GM21619 (cell line): ENCODE measurements around the gene LDLRAD4.
"Not testable (repeated sequence)": the region's sequence is repeated elsewhere in the genome, so short reads cannot be mapped to it uniquely, and the experiment has no call there.

ENCODE experiments used
- ATAC-seq: cut with Tn5 transposase; IDR thresholded peaks from one replicate; pipeline ENCODE4 v1.9.1; 2021; ENCODE audit not compliant: unreplicated experiment

LDLRAD4 gene

GRCh38 chr18:13640266-13640860, 421.8 kb downstream of the LDLRAD4 start:
- ATAC-seq = no peak

GRCh38 chr18:13641551-13642439, 423.2 kb downstream of the LDLRAD4 start:
- ATAC-seq = no peak

GRCh38 chr18:13642440-13642827, 423.9 kb downstream of the LDLRAD4 start:
- ATAC-seq = no peak

- ATAC-seq = no peak
Measured at GRCh38 chr18:13643261-13643751, 424.7 kb downstream of the LDLRAD4 start.

- ATAC-seq = no peak
Measured at GRCh38 chr18:13645093-13645492, 426.5 kb downstream of the LDLRAD4 start.

GRCh38 chr18:13646633-13647032, 428.1 kb downstream of the LDLRAD4 start:
- ATAC-seq = no peak

- no peak for ATAC-seq
Measured at GRCh38 chr18:13647761-13648160, 429.2 kb downstream of the LDLRAD4 start.

GRCh38 chr18:13649397-13650390, 431.1 kb downstream of the LDLRAD4 start:
- no peak for ATAC-seq

GRCh38 chr18:13653746-13654433, 435.3 kb downstream of the LDLRAD4 start:
- no peak for ATAC-seq

GRCh38 chr18:13657974-13658373, 439.4 kb downstream of the LDLRAD4 start:
- no peak for ATAC-seq

GRCh38 chr18:13658436-13659204, 440.1 kb downstream of the LDLRAD4 start:
- no peak for ATAC-seq

- ATAC-seq = no peak
Measured at GRCh38 chr18:13660510-13660909, 441.9 kb downstream of the LDLRAD4 start.

- ATAC-seq = no peak
Measured at GRCh38 chr18:13661051-13661778, 442.7 kb downstream of the LDLRAD4 start.

GRCh38 chr18:13661779-13662256, 443.3 kb downstream of the LDLRAD4 start:
- ATAC-seq = no peak

GRCh38 chr18:13672657-13673056, 454.1 kb downstream of the LDLRAD4 start:
- no peak for ATAC-seq

- ATAC-seq = no peak
Measured at GRCh38 chr18:13676471-13676870, 457.9 kb downstream of the LDLRAD4 start.

- not testable (repeated sequence) for ATAC-seq
Measured at GRCh38 chr18:13677350-13677749, 458.8 kb downstream of the LDLRAD4 start.

- ATAC-seq = no peak
Measured at GRCh38 chr18:13680612-13681011, 462.1 kb downstream of the LDLRAD4 start.

- ATAC-seq = no peak
Measured at GRCh38 chr18:13681701-13682100, 463.1 kb downstream of the LDLRAD4 start.
